NB4 (cell line): ENCODE measurements around the gene DNAH9.

Source experiments
- DNase-seq: peaks from one replicate; pipeline ENCODE4 v3.0.0; 2010; ENCODE audit warnings: low read depth
- H3K4me3 ChIP-seq: one replicate; pipeline ENCODE4 v1.5.1; 2011; ENCODE audit warnings: mild to moderate bottlenecking, low read depth, low read length, moderate library complexity
- CTCF ChIP-seq: IDR thresholded peaks from one replicate; pipeline ENCODE4 v1.5.1; 2012; ENCODE audit warnings: low read depth, low read length
- MAX ChIP-seq: IDR thresholded peaks from 2 replicates; pipeline ENCODE4 v1.6.1; 2011; ENCODE audit warnings: low read depth, low read length
- MYC ChIP-seq: IDR thresholded peaks from 2 replicates; pipeline ENCODE4 v1.6.1; 2011; ENCODE audit warnings: low read depth, low read length
- POLR2A ChIP-seq: IDR thresholded peaks from 2 replicates; pipeline ENCODE4 v1.6.1; 2011; ENCODE audit warnings: mild to moderate bottlenecking; ENCODE audit not compliant: insufficient read length; ENCODE audit errors: extremely low read depth

The DNAH9 gene

GRCh38 chr17:11805952-11806351 is 207.7 kb downstream of the DNAH9 start:
- TF ChIP-seq MAX (no peak), MYC (no peak), POLR2A (no peak), CTCF (no peak)
- no peak overlapping the region for H3K4me3 ChIP-seq
- DNase-seq: no peak

- no peak for DNase-seq
- no peak overlapping the region for H3K4me3 ChIP-seq
- TF ChIP-seq CTCF (no peak), POLR2A (no peak), MAX (no peak), MYC (no peak)
Measured at GRCh38 chr17:11807606-11808005, 209.3 kb downstream of the DNAH9 start.

GRCh38 chr17:11813278-11813677 is 215.0 kb downstream of the DNAH9 start:
- TF ChIP-seq CTCF (no peak), MAX (no peak), POLR2A (no peak), MYC (no peak)
- H3K4me3 ChIP-seq: no peak overlapping the region
- DNase-seq: no peak

- TF ChIP-seq POLR2A: no peak
- no peak for TF ChIP-seq MAX
- no peak for TF ChIP-seq CTCF
- no peak for TF ChIP-seq MYC
- no peak overlapping the region for H3K4me3 ChIP-seq
- no peak for DNase-seq
Measured at GRCh38 chr17:11813871-11814270, 215.6 kb downstream of the DNAH9 start.

GRCh38 chr17:11814655-11815262 is 216.5 kb downstream of the DNAH9 start:
- DNase-seq: no peak
- no peak overlapping the region for H3K4me3 ChIP-seq
- TF ChIP-seq MAX (no peak), POLR2A (no peak), MYC (no peak), CTCF (no peak)

- no peak for TF ChIP-seq POLR2A
- no peak for TF ChIP-seq CTCF
- TF ChIP-seq MAX: no peak
- no peak for TF ChIP-seq MYC
- H3K4me3 ChIP-seq: no peak overlapping the region
- DNase-seq: no peak
Measured at GRCh38 chr17:11816409-11816808, 218.1 kb downstream of the DNAH9 start.
